Measurements from ENCODE around the gene TBX18.

GRCh38 chr6:84768442-84769174, 4.2 kb upstream of the TBX18 start:
- no peak for TF ChIP-seq CTCF (conservative IDR thresholded peaks at IDR 0.05; ENCODE audit: low read length)
- TF ChIP-seq EZH2phosphoT487 (IDR thresholded peaks at IDR 0.05; ENCODE audit: borderline replicate concordance, low read depth, low read length), result no peak
